Hematopoietic multipotent progenitor cell treated with erythropoietin and hydrocortisone succinate and interleukin-3 and kit ligand, for 15 days (in vitro differentiated cells): ENCODE measurements around the gene LAMC2.

Source experiments
- DNase-seq: peaks from one replicate; pipeline ENCODE4 v3.0.0-alpha.2; 2015; ENCODE audit warnings: low spot score

Gene LAMC2

GRCh38 chr1:183173828-183174227 is 12.2 kb upstream of the LAMC2 start:
- DNase-seq = no peak

- DNase-seq = no peak
Observed at GRCh38 chr1:183175631-183176030, 10.4 kb upstream of the LAMC2 start.

DNA sequence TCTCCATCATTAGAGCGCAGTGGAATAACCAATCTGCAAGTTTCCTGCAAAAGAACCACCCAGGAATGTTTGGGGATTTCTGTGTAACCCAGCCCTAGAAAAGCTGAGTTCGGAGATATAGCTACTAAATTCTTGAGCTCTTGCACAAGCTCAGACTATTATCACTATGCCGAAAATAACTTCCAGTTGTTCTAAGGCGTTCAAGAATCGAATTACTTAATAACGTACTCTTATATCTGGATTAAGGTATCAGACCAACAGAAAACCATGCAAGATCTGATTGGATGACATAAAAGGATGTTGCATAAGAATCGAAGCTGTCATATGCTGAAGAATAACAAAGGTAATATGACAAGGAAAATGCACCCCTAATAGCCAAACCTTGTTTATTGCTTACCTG is 7.5 kb upstream of the LAMC2 start:
- DNase-seq = no peak

DNA sequence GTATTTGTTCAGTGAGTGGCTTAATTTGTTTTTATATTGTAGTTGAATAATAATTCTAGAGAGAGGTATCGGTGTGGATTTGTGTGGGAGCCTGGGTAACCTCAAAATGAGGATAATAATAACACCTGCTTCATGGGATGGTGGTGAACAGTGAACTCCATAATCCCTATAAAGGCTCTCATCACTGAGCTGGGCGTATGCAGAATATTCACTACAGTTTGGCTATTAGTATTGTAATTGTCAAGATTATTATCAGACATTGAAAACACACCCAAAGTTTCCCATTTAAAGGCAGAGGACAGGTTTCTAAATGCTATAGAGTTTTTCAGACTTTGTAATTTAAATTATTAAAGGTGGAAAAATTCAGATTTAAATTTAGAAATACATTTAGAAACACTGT is 7.0 kb upstream of the LAMC2 start:
- no peak for DNase-seq

DNA sequence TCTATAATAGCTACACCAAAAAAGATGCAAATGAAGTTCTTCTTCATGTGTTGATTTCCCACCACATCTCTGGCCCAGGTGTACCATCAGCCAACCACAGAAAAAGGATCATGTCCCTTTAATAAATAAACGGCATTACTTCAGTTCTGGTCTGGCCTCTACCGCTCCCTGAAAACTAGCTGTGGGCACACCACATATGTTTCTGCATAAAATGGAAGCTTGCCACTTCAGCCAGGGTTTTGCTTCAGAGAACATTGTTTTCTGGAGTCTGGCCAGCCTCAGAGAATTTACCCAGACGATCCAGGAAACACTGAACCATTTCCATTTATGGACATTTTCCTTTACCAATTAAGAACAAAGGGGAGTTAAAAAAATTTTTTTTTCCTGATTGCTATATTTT is 5.8 kb upstream of the LAMC2 start:
- no peak for DNase-seq

DNA sequence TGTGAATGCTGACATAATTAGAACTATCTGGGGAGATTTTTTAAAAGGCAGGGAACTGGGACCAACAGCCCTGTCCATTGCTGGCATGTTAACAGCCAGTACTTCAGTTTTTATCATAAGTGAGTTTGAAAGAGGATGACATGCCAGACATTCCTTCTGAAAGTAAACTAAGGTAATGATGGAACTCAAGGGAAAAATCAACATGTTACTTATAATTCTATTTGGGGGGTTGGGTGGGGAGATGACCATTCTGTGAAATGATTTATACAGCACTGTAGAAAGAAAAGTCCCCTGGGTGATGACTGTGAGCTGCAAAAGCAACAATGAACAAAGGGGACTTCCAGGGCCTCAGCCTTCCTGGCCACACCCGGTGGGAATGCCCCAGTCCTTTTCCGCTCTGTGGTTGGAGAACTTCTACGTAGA is 5.4 kb upstream of the LAMC2 start:
- no peak for DNase-seq

GRCh38 chr1:183186841-183187240 is 777 bp downstream of the LAMC2 start:
- DNase-seq = no peak

- DNase-seq = no peak
Observed at GRCh38 chr1:183188240-183188639, 2.2 kb downstream of the LAMC2 start.

- no peak for DNase-seq
Observed at GRCh38 chr1:183191833-183192232, 5.8 kb downstream of the LAMC2 start.

DNA sequence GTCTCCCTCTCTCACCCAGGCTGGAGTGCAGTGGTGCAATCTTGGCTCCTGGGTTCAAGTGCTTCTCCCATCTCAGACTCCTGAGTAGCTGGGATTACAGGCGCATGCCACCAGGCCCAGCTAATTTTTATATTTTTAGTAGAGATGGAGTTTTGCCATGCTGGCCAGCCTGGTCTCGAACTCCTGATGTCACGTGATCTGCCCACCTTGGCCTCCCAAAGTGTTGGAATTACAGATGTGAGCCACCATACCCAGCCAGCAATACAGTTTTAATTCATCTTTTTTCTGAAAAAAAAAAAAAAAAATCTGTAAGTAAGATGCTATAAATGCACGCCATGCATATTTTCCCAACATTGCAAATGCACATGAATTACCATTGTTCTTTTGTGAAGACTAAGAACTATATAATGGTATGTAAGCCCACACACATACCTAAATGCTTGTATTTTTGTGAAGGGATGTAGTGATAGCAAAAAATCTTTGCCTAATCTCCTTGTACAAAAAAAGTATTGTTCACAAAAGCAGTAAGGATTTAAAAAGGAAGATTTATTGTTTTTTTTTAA is 8.0 kb downstream of the LAMC2 start:
- no peak for DNase-seq

GRCh38 chr1:183194527-183195141 is 8.6 kb downstream of the LAMC2 start:
- DNase-seq = no peak

- no peak for DNase-seq
Observed at GRCh38 chr1:183195142-183195574, 9.1 kb downstream of the LAMC2 start.

DNA sequence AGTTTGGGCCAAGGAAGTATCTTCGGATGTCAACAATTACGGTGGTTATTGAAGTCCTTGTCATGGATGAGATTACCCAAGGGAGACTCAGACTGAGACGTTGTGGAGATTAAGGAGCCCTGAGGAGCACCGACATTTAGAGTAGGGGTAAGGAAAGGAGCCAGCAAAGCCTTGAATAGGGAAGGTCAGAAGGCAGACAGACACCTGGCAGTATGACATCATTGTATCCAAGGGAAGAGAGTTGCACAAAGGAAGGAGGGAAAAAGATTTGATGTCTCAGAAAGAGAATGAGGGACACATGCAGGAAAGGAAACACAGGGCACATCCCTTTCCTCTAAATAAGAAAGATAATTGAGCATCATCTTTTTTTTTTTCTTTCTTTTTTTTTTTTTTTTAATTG is 11.7 kb downstream of the LAMC2 start:
- DNase-seq = no peak

GRCh38 chr1:183198463-183198862 is 12.4 kb downstream of the LAMC2 start:
- no peak for DNase-seq

GRCh38 chr1:183199304-183199703 is 13.2 kb downstream of the LAMC2 start:
- no peak for DNase-seq

DNA sequence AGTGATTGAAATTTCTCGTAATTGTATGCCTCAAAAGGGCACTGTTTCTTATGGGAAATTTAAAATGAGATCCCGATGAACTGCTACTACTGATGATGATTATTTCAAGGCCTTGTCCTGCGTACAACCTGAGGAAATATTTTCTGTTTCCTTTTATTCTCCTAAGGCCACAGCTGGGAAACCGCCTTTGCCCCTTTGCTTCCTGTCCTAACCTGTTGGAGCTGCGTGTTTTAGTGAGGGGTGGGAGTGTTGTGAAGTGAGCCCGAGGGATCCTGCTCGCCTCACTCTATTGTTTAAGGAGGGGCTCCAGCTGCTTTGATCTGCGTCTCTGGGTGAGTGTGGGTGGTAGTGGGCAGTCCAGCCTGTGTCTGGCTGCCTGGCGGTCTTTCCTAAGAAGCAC is 14.4 kb downstream of the LAMC2 start:
- no peak for DNase-seq

DNA sequence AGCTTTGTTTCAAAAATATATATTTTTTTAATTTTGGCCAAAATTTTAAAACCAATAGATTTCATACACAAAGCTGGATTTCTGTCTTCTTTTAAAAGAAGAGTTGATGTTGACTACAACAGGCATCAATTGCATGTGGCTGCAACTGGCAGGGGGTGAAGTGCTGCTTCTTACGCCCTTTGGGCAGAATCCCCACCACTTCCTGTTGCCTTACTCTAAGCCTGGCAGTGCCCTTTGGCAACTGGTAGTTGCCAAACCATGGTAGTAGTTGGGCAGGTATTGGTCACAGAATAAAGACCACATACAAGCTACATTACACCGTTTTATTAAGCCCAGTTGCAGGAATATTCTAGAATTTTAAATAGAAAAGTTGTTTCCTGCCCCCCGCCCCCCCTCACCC is 17.0 kb downstream of the LAMC2 start:
- DNase-seq = no peak

DNA sequence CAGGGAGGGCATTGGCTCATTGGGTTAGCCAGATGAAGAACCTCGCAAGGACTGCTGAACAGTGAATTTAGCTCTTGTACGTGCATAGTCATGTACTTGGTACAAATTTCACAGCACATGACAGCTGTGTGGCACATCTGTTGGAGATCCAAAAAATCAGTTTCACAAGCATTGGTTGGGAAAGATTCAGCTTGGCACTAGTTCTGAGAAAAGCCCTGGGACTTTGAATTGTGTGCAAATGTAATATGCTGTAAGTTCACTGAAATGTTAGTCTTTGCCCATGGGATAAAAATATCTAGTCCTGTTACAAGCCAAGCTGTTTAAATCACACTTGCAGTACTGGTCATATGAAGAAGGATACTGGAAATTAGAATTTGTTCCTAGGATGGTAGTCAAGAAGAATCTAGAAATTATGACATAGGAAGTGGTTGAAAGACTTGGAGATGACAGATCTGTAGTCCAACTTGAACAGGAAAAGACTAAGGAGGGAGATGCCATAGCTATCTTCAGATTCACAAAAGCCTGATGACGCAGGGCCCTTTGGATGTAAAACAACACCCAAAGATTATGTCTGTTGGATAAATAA is 19.2 kb downstream of the LAMC2 start:
- no peak for DNase-seq

DNA sequence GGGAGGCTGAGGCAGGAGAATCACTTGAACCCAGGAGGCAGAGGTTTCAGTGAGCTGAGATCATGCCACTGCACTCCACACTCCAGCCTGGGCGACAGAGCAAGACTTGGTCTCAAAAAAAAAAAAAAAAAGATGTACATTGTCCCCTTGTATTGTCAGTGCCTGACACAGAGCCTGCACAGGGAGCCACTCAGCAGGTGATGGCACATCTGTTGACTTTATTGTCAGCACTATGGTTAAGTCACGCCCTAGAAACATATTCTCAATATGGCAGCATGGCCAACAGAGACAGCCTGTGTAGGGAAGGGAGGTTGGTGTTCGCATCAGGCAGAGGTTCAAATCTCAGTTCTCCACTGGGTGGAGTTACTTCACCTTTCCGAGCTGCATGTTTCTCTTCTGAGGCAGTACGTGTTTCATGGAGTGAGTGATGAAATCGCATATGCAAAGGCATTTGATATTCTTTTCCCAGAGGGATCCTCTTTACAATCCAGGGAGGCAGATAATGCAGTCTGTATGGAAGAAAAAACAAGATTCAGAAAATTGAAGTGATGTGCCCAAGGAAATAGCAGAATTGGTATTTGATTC is 20.6 kb downstream of the LAMC2 start:
- no peak for DNase-seq

GRCh38 chr1:183209533-183210158 is 23.6 kb downstream of the LAMC2 start:
- no peak for DNase-seq

GRCh38 chr1:183210681-183211080 is 24.6 kb downstream of the LAMC2 start:
- no peak for DNase-seq

GRCh38 chr1:183212870-183213269 is 26.8 kb downstream of the LAMC2 start:
- no peak for DNase-seq
